Neural cell (in vitro differentiated cells): Measurements from ENCODE around the gene ZXDC.

Experiments
- EP300 ChIP-seq: fragments of 450-650 bp; conservative IDR thresholded peaks from 2 replicates; pipeline ENCODE4 v1.6.1; 2014; ENCODE audit warnings: antibody characterized with exemption, mild to moderate bottlenecking, moderate library complexity; ENCODE audit not compliant: poor library complexity, severe bottlenecking
- EZH2 ChIP-seq: fragments of 200-600, 300-800 bp; shearing (Covaris generic), sonication (generic); IDR thresholded peaks from 2 replicates; pipeline ENCODE4 v1.6.1; 2014; ENCODE audit warnings: antibody characterized with exemption, low read length, borderline replicate concordance, mild to moderate bottlenecking; ENCODE audit not compliant: insufficient read depth, poor library complexity, severe bottlenecking
- POLR2AphosphoS5 ChIP-seq: IDR thresholded peaks from 2 replicates; pipeline ENCODE4 v1.6.1; 2012
- RAD21 ChIP-seq: fragments of 450-650 bp; conservative IDR thresholded peaks from 2 replicates; pipeline ENCODE4 v1.6.1; 2014; ENCODE audit warnings: antibody characterized with exemption, mild to moderate bottlenecking, moderate library complexity
- TAF1 ChIP-seq: IDR thresholded peaks from 2 replicates; pipeline ENCODE4 v1.6.1; 2012; ENCODE audit warnings: low read depth
- TF ChIP-seq, protein P1 (sequence below): fragments of 450-650 bp; IDR thresholded peaks from 2 replicates; pipeline ENCODE4 v1.5.1; 2014; ENCODE audit warnings: antibody characterized with exemption, mild to moderate bottlenecking, moderate library complexity; ENCODE audit not compliant: poor library complexity, severe bottlenecking
- TF ChIP-seq, protein P2 (sequence below): IDR thresholded peaks from 2 replicates; pipeline ENCODE4 v1.6.1; 2012; ENCODE audit warnings: borderline replicate concordance

DNA sequence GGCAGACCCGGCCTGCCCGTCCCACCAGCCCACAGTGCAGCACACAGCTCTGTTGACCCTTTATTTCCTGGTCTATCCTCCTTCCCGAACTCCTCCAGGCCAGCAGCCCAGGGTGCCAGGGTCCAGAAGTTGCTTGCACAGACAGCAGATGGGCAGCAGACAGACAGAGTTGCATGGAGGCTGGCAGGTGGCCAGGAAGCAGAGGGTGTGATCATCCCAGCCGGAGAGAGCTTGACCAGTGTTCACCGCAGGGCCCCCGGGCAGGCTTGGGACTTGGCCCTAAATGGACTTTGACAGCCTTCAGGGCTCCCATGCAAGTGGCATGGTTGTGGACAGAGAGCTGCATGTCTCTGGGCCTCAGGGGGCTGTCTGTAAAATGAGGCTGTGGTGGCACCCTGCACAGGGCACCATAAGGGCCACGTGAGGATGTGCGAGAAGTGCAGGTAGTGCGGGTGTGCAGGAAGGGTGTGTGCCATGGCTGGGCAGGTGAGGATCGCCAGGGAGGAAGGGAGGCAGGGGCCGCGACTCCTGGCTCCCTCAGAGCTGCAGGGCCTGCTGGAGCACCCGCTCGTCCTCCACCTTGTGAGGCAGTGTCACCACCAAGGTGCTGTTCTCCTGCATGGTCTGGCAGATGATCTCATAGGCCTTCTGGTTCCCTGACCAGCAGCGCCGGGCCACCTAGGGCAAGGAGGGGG lies 6.3 kb upstream of the ZXDC start:
- TF ChIP-seq, protein P1, sequence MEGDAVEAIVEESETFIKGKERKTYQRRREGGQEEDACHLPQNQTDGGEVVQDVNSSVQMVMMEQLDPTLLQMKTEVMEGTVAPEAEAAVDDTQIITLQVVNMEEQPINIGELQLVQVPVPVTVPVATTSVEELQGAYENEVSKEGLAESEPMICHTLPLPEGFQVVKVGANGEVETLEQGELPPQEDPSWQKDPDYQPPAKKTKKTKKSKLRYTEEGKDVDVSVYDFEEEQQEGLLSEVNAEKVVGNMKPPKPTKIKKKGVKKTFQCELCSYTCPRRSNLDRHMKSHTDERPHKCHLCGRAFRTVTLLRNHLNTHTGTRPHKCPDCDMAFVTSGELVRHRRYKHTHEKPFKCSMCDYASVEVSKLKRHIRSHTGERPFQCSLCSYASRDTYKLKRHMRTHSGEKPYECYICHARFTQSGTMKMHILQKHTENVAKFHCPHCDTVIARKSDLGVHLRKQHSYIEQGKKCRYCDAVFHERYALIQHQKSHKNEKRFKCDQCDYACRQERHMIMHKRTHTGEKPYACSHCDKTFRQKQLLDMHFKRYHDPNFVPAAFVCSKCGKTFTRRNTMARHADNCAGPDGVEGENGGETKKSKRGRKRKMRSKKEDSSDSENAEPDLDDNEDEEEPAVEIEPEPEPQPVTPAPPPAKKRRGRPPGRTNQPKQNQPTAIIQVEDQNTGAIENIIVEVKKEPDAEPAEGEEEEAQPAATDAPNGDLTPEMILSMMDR = no peak
- TF ChIP-seq POLR2AphosphoS5 = no peak
- TF ChIP-seq TAF1 = no peak
- TF ChIP-seq EP300 = no peak
- no peak for TF ChIP-seq EZH2
- no peak for TF ChIP-seq RAD21
- TF ChIP-seq, protein P2, sequence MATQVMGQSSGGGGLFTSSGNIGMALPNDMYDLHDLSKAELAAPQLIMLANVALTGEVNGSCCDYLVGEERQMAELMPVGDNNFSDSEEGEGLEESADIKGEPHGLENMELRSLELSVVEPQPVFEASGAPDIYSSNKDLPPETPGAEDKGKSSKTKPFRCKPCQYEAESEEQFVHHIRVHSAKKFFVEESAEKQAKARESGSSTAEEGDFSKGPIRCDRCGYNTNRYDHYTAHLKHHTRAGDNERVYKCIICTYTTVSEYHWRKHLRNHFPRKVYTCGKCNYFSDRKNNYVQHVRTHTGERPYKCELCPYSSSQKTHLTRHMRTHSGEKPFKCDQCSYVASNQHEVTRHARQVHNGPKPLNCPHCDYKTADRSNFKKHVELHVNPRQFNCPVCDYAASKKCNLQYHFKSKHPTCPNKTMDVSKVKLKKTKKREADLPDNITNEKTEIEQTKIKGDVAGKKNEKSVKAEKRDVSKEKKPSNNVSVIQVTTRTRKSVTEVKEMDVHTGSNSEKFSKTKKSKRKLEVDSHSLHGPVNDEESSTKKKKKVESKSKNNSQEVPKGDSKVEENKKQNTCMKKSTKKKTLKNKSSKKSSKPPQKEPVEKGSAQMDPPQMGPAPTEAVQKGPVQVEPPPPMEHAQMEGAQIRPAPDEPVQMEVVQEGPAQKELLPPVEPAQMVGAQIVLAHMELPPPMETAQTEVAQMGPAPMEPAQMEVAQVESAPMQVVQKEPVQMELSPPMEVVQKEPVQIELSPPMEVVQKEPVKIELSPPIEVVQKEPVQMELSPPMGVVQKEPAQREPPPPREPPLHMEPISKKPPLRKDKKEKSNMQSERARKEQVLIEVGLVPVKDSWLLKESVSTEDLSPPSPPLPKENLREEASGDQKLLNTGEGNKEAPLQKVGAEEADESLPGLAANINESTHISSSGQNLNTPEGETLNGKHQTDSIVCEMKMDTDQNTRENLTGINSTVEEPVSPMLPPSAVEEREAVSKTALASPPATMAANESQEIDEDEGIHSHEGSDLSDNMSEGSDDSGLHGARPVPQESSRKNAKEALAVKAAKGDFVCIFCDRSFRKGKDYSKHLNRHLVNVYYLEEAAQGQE = no peak
